NCI-H1417 treated with DMSO at 0.1 percent for 48 hours (cell line): ENCODE data around the gene SLC5A10.
"Not testable (repeated sequence)": the region's sequence is repeated elsewhere in the genome, so short reads cannot be mapped to it uniquely, and the experiment has no call there.

Experiments used
- DNase-seq: peaks from one replicate; lab custom pipeline; 2025; lab: John Stamatoyannopoulos, UW

SLC5A10 gene

GRCh38 chr17:19018600-19018950 lies 66.6 kb downstream of the SLC5A10 start:
- no peak for DNase-seq

GRCh38 chr17:19019041-19019941 lies 67.3 kb downstream of the SLC5A10 start:
- no peak for DNase-seq

- DNase-seq = no peak
These were observed 68.1 kb downstream of the SLC5A10 start for GRCh38 chr17:19020016-19020415.

- DNase-seq = not testable (repeated sequence)
These were observed 69.2 kb downstream of the SLC5A10 start for GRCh38 chr17:19021011-19021621.

- no peak for DNase-seq
These were observed 69.7 kb downstream of the SLC5A10 start for GRCh38 chr17:19021622-19022083.

GRCh38 chr17:19022128-19022527 lies 70.2 kb downstream of the SLC5A10 start:
- DNase-seq = no peak

GRCh38 chr17:19022747-19023146 lies 70.8 kb downstream of the SLC5A10 start:
- no peak for DNase-seq

GRCh38 chr17:19023209-19023999 lies 71.4 kb downstream of the SLC5A10 start:
- no peak for DNase-seq

- DNase-seq = no peak
These were observed 72.4 kb downstream of the SLC5A10 start for GRCh38 chr17:19024101-19025078.

- not testable (repeated sequence) for DNase-seq
These were observed 76.7 kb downstream of the SLC5A10 start for GRCh38 chr17:19028671-19029070.

- DNase-seq = not testable (repeated sequence)
These were observed 77.8 kb downstream of the SLC5A10 start for GRCh38 chr17:19029740-19030139.

GRCh38 chr17:19030771-19031449 lies 78.9 kb downstream of the SLC5A10 start:
- DNase-seq = not testable (repeated sequence)

- DNase-seq = not testable (repeated sequence)
These were observed 79.8 kb downstream of the SLC5A10 start for GRCh38 chr17:19031729-19032128.

GRCh38 chr17:19032377-19032988 lies 80.5 kb downstream of the SLC5A10 start:
- not testable (repeated sequence) for DNase-seq

- not testable (repeated sequence) for DNase-seq
These were observed 84.2 kb downstream of the SLC5A10 start for GRCh38 chr17:19036186-19036585.

- DNase-seq = not testable (repeated sequence)
These were observed 85.6 kb downstream of the SLC5A10 start for GRCh38 chr17:19037547-19037946.

- not testable (repeated sequence) for DNase-seq
These were observed 86.0 kb downstream of the SLC5A10 start for GRCh38 chr17:19038007-19038406.

- not testable (repeated sequence) for DNase-seq
These were observed 86.8 kb downstream of the SLC5A10 start for GRCh38 chr17:19038730-19039129.

GRCh38 chr17:19040350-19040749 lies 88.4 kb downstream of the SLC5A10 start:
- not testable (repeated sequence) for DNase-seq

- not testable (repeated sequence) for DNase-seq
These were observed 89.9 kb downstream of the SLC5A10 start for GRCh38 chr17:19041871-19042270.
